ENCODE data around the gene IGSF8.

IGSF8 gene

GRCh38 chr1:160085686-160086455 is 12.5 kb downstream of the IGSF8 start:
- peak; percentile 61 for DNase-seq (ENCODE audit: low read depth)

- no peak for DNase-seq (ENCODE audit: low read depth)
Measured at GRCh38 chr1:160084771-160085321, 13.6 kb downstream of the IGSF8 start.

DNA sequence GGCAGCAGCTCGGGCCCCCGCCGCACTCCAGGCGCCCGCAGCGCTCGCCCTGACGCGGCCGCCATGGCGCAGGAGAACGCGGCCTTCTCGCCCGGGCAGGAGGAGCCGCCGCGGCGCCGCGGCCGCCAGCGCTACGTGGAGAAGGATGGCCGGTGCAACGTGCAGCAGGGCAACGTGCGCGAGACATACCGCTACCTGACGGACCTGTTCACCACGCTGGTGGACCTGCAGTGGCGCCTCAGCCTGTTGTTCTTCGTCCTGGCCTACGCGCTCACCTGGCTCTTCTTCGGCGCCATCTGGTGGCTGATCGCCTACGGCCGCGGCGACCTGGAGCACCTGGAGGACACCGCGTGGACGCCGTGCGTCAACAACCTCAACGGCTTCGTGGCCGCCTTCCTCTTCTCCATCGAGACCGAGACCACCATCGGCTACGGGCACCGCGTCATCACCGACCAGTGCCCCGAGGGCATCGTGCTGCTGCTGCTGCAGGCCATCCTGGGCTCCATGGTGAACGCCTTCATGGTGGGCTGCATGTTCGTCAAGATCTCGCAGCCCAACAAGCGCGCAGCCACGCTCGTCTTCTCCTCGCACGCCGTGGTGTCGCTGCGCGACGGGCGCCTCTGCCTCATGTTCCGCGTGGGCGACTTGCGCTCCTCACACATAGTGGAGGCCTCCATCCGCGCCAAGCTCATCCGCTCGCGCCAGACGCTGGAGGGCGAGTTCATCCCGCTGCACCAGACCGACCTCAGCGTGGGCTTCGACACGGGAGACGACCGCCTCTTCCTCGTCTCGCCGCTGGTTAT is 14.2 kb downstream of the IGSF8 start:
- DNase-seq (ENCODE audit: low read depth): peak; percentile 49

DNA sequence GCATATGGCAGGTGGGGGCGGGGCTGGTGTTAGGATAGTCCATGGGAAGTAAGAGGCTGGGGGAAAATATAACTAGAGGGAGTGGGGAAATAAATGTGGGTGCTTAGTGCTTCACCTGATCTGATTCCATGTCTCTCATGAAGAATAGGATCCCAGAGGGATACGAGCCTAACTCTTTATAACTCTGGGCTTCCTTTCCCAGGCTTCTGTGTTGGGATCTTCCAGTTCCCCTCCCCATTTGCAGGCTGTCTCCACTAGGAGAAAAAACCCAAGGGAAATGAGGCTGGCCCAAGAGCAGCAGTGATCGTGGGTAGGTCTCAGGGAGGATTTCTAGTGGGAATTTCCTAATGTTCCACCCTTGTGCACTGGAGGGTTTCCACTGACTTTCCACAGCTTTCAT is 15.5 kb downstream of the IGSF8 start:
- no peak for DNase-seq (ENCODE audit: low read depth)

- no peak for DNase-seq (ENCODE audit: low read depth)
Measured at GRCh38 chr1:160082487-160082886, 15.9 kb downstream of the IGSF8 start.

- DNase-seq (ENCODE audit: low read depth): no peak
Measured at GRCh38 chr1:160081261-160081936, 17.0 kb downstream of the IGSF8 start, which contains the start of gene KCNJ9. KCNJ9 (plus strand) TSS chr1:160081538; CDS start chr1:160084031, 2,493 bp downstream.

- DNase-seq (ENCODE audit: low read depth): no peak
Measured at GRCh38 chr1:160080381-160081100, 17.9 kb downstream of the IGSF8 start.

DNA sequence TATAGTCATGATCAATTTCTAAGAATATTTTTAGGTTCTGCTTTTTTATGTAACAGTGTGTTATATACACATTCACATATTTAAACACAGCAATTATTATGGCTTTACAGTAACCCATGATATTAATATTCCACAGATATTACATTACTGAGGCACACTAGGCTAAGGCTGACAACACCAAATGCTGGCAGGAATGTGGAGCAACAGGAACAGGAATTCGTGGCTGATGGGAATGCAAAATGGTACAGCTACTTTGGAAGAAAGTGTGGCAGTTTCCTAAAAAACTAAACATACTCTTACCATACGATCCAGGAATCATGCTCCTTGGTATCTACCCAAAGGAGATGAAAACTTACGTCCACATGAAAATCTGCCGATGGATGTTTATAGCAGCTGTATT is 19.0 kb downstream of the IGSF8 start:
- no peak for DNase-seq (ENCODE audit: low read depth)

DNA sequence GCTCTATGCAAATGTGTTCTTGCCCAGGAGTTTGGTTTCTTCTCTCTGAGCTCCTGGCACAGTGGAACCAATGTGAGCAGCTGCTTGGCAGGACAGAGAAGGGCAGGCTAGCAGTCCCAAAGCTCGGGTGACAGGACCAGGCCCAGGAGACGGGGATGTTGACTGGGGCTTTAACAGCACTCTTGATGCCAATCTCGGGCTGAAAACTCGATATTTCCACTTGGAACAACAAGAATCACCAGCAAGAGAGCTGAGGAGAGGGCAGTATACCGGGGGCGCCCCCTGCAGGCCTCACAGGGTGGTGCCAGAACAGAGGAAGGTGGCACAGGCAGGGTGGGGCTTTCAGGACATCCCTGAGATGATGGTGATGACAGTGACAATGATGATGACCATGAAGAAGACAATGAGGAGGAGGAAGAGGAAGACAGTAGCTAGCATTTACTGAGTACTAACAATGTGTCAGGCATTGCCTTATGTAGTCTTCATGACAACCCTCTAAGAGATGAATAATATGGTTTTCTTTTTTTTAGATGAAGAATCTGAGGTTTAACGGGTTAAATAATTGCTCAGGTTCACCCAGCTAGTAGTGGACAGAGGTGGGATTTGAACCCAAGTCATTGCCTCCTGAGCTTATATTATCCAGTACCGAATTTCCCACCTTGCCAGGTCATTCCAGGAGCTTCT is 19.8 kb downstream of the IGSF8 start:
- DNase-seq (ENCODE audit: low read depth): peak; percentile 36

GRCh38 chr1:160077486-160077885 is 20.9 kb downstream of the IGSF8 start:
- DNase-seq (ENCODE audit: low read depth): no peak

GRCh38 chr1:160076295-160076694 is 22.1 kb downstream of the IGSF8 start:
- no peak for DNase-seq (ENCODE audit: low read depth)

GRCh38 chr1:160075836-160076235 is 22.6 kb downstream of the IGSF8 start:
- no peak for DNase-seq (ENCODE audit: low read depth)

DNA sequence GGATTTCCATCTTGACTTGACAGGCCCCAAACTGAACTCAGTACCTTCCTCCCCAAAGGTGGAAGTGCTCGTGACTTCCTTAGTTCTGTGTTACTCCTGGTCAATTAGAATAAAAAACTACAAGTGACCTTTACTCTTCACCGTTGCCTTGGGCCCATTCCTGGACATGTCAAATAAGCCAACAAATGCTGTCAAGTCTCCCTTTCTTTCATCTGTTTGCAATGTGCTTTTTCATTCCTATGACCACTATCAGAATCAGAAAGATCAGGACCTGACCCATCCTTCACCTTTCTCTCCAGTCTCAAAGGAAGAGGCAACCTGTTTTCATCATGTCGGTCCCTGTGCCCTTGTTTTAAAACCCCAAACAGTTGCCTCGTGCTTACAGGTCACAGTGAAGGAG is 23.6 kb downstream of the IGSF8 start:
- DNase-seq (ENCODE audit: low read depth): no peak

DNA sequence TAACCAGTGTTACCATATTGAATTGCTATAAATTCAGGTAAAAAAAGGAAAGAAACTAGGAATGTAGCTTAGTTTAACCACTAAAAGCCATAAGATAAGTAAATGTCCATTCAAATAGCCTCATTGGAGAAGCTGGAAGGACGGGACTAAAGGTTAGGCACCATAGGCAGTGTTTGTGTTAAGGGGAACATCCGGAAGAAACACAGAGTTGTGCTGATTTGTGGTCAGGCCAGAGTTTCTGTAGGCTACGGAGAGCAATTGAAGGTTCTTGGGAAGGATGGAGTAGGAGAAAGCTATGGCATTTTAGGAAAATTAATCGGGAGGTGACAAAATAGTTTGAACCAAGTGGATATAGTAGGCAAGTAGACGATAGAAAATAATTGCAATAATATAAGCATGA is 27.1 kb downstream of the IGSF8 start:
- no peak for DNase-seq (ENCODE audit: low read depth)

- peak; percentile 53 for DNase-seq (ENCODE audit: low read depth)
Measured at GRCh38 chr1:160070243-160071163, 27.9 kb downstream of the IGSF8 start.

DNA sequence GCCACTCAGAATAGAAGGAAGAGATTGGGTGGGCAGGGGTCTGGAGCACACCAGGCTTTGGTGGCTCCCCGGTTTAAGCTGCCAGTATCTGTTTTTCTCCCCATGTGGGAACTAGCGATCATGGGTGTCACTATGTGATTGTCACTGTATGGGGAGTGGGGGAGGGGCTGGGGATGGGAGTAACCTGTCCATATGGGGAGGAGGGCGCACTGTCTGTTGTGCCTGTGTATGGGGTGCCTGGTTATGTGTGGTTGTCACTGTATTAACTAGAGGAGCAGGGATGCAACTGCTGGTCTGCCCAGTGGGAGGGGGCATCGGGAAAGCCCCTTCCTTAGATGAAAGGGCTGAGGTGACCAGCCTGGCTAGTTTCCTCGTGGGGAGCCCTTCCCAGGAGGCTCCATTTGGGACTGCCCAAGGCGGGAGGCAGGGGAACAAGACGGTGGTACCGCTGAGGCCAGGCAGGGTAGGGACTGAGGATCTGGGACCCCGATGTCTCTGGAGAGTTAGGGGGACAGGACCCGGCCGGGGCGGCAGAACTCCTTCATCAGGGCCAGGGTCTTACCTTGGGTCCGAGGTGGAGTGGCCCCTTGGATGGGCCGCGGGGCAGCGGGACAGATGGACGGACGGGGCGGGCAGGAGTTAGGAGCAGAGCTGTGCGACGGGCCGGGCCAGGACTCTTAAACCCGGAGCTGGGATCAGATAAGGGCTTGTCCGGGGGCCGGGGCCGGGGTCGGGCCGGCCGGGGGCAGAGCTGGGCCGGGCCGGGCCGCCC is 28.8 kb downstream of the IGSF8 start, which contains the start of gene KCNJ10:
Gene KCNJ10 (minus strand): TSS at position 701 of the 772 bp plus-strand sequence. CDS start 27,628 bp downstream, outside the sequence.
- DNase-seq (ENCODE audit: low read depth): no peak

GRCh38 chr1:160068225-160068624 is 30.2 kb downstream of the IGSF8 start:
- DNase-seq (ENCODE audit: low read depth): no peak

GRCh38 chr1:160066829-160067745 is 31.3 kb downstream of the IGSF8 start:
- no peak for DNase-seq (ENCODE audit: low read depth)

All from stimulated activated CD8-positive, alpha-beta memory T cell treated with anti-CD3 and anti-CD28 coated beads, Interleukin-15, amount 100 ng/mL, for 1 hour (primary cell).